ENCODE results near the gene ZSWIM6.

Gene ZSWIM6

GRCh38 chr5:61465496-61465895 lies 133.4 kb downstream of the ZSWIM6 start:
- Histone ChIP-seq H3K4me3 (no peak overlapping the region), H3K27ac (no peak overlapping the region)
- TF ChIP-seq CTCF (IDR thresholded peaks at IDR 0.05) = no peak
- no peak for DNase-seq (ENCODE audit: low spot score)

GRCh38 chr5:61466017-61466416 lies 134.0 kb downstream of the ZSWIM6 start:
- no peak overlapping the region for H3K4me3 ChIP-seq
- DNase-seq (ENCODE audit: low spot score) = no peak
- TF ChIP-seq CTCF (IDR thresholded peaks at IDR 0.05) = no peak
- no peak overlapping the region for H3K27ac ChIP-seq

- TF ChIP-seq CTCF (IDR thresholded peaks at IDR 0.05) = no peak
- no peak for DNase-seq (ENCODE audit: low spot score)
Observed at GRCh38 chr5:61467766-61468482, 135.9 kb downstream of the ZSWIM6 start.

GRCh38 chr5:61468483-61468865 lies 136.4 kb downstream of the ZSWIM6 start:
- DNase-seq (ENCODE audit: low spot score) = no peak
- Histone ChIP-seq H3K27ac (no peak overlapping the region), H3K4me3 (no peak overlapping the region)
- no peak for TF ChIP-seq CTCF (IDR thresholded peaks at IDR 0.05)

More at GRCh38 chr5:61467766-61468482, 135.9 kb downstream of the ZSWIM6 start:
- Histone ChIP-seq H3K27ac (no peak overlapping the region), H3K4me3 (no peak overlapping the region)

- no peak for TF ChIP-seq CTCF (IDR thresholded peaks at IDR 0.05)
- Histone ChIP-seq H3K27ac (no peak overlapping the region), H3K4me3 (no peak overlapping the region)
- DNase-seq (ENCODE audit: low spot score) = no peak
Observed at GRCh38 chr5:61471352-61471751, 139.3 kb downstream of the ZSWIM6 start.

- DNase-seq (ENCODE audit: low spot score) = no peak
- no peak for TF ChIP-seq CTCF (IDR thresholded peaks at IDR 0.05)
- H3K4me3 ChIP-seq = no peak overlapping the region
- H3K27ac ChIP-seq = no peak overlapping the region
Observed at GRCh38 chr5:61472172-61472958, 140.3 kb downstream of the ZSWIM6 start.

- H3K27ac ChIP-seq = no peak overlapping the region
- H3K4me3 ChIP-seq = no peak overlapping the region
- TF ChIP-seq CTCF (IDR thresholded peaks at IDR 0.05) = no peak
- DNase-seq (ENCODE audit: low spot score) = no peak
Observed at GRCh38 chr5:61474746-61475145, 142.7 kb downstream of the ZSWIM6 start.
